HS-5 (cell line): ENCODE data around the gene SNRPN.
"Not testable (repeated sequence)": the region's sequence is repeated elsewhere in the genome, so short reads cannot be mapped to it uniquely, and the experiment has no call there.

Experiments used
- DNase-seq: peaks from one replicate; pipeline ENCODE4 v3.0.0-alpha.2; 2012; ENCODE audit warnings: low read depth

Gene SNRPN

DNA sequence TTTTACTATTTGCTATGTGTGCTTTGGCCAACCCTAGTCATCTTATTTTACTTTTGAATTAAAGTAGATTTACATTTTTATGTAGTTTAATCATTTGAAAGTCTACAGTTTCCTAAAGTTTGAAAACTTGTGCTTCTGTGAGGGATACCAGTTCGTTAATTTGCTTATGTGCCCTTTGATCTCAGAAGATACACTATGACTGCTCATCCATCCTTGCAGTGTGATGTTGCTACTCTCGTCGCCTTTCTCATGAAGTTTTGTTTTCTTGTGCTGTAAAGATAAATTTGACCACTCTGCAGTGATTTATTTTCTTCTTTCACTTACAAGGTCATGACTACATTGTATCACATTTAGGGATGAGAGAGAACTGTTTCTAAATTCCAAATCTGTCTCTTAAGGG, 16.3 kb downstream of the SNRPN start:
- DNase-seq: no peak

- DNase-seq: no peak
Measured at GRCh38 chr15:24971772-24972171, 17.0 kb downstream of the SNRPN start.

DNA sequence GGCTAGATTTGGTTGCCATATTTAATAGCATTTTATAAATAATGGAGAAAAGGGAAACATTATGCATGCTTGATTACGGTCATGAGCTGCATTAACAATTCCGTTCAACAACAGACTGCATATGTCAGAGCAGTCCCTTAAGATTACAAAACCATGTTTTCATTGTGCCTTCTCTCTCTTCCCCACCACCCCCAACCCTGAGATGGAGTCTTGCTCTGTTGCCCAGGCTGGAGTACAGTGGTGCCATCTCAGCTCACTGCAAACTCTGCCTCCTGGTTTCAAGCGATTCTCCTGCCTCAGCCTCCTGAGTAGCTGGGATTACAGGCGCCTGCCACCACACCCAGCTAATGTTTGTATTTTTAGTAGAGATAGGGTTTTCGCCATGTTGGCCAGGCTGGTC, 17.9 kb downstream of the SNRPN start:
- not testable (repeated sequence) for DNase-seq

- DNase-seq: no peak
Measured at GRCh38 chr15:24976932-24977331, 22.1 kb downstream of the SNRPN start.

GRCh38 chr15:24977686-24978085, 22.9 kb downstream of the SNRPN start:
- DNase-seq: no peak

- no peak for DNase-seq
Measured at GRCh38 chr15:24985224-24985623, 30.4 kb downstream of the SNRPN start.

- DNase-seq: no peak
Measured at GRCh38 chr15:24986653-24987052, 31.9 kb downstream of the SNRPN start.

- no peak for DNase-seq
Measured at GRCh38 chr15:25019434-25019833, 64.6 kb downstream of the SNRPN start.

DNA sequence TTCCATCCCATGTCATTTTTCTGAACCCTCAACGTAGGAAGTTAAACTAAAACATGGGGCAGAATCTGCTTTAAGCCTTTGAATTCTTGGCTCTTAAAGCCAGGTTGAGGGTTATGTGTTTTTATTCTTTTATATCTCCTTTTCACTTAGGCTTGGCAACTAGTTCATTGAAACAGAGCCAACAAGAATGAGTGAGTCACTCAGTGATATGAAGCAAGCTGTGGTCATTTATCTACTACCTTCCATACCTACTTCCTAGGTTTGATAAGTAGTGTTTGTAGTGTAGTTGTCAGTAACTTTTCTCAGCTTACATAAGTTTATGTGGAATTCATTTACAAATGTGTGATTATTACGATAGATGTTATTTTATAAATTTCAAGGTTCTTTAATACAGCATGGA, 67.4 kb downstream of the SNRPN start:
- DNase-seq: no peak
